Measurements from ENCODE around the gene FSIP1.

FSIP1 gene

DNA sequence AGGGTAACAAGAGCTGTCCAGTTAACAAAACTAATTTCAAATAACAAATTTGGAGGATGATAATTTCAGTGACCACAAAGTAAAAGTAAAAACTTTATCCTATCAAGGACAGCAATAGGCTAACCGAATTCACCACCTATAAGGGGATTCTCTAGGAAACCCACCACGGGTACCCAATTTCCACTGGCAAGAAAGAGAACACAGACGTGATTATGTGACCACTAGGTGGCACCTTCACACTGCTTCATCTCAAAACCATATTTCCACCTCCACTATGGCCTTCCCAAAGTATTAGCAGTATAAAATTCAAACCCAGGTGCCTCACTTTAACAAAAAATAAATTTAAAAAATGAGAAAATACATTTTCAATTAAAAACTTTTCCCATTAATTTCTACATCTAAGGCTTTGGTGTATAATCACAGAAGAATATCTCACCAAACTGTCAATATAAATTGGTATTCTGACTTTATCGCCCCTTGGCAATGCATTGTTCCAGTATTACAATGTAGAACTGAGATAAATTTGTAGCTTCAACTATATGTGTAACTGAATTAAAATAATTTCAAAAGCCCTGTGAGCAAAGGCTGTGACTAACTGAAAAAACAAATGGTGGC is 96.5 kb downstream of the FSIP1 start:
- no peaks in the 10 kb centered on the region for H3K36me3 ChIP-seq (ENCODE audit: control insufficient read depth, insufficient read depth, low read length)
- H3K27me3 ChIP-seq (ENCODE audit: control insufficient read depth, insufficient read depth, low read length), result no peaks in the 10 kb centered on the region
- H3K4me3 ChIP-seq (ENCODE audit: low read length), result no peak overlapping the region
- no peaks in the 10 kb centered on the region for H3K9me3 ChIP-seq (ENCODE audit: control insufficient read depth, low read length)
- H3K4me1 ChIP-seq (ENCODE audit: control insufficient read depth, insufficient read depth, low read length), result no peaks in the 10 kb centered on the region
- no peak overlapping the region for H3K9ac ChIP-seq (ENCODE audit: low read length)

DNA sequence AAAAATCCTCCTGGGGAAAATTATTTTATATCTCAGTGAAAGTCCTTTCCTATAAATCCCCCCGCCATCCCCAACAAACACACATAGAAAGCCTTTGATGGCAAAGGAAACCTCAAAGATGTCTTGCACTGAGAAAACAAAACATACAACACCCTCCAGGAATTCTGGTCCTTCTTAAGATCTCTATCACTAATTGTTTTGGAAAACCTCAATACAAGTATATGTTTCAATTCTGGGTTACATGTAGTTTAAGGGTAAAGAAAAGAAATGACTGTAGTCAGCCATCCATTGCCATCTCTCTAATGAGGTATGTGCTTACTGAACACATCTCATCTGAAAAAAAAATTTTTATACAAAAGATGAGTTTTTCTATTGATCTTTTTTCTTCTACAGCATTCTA is 97.3 kb downstream of the FSIP1 start:
- no peaks in the 10 kb centered on the region for H3K36me3 ChIP-seq (ENCODE audit: control insufficient read depth, insufficient read depth, low read length)
- no peaks in the 10 kb centered on the region for H3K9me3 ChIP-seq (ENCODE audit: control insufficient read depth, low read length)
- H3K27me3 ChIP-seq (ENCODE audit: control insufficient read depth, insufficient read depth, low read length), result no peaks in the 10 kb centered on the region
- no peaks in the 10 kb centered on the region for H3K4me1 ChIP-seq (ENCODE audit: control insufficient read depth, insufficient read depth, low read length)
- H3K9ac ChIP-seq (ENCODE audit: low read length), result no peak overlapping the region
- no peak overlapping the region for H3K4me3 ChIP-seq (ENCODE audit: low read length)

- H3K4me3 ChIP-seq (ENCODE audit: low read length), result no peak overlapping the region
- H3K9me3 ChIP-seq (ENCODE audit: control insufficient read depth, low read length), result no peaks in the 10 kb centered on the region
- no peak overlapping the region for H3K9ac ChIP-seq (ENCODE audit: low read length)
- H3K27me3 ChIP-seq (ENCODE audit: control insufficient read depth, insufficient read depth, low read length), result no peaks in the 10 kb centered on the region
- H3K36me3 ChIP-seq (ENCODE audit: control insufficient read depth, insufficient read depth, low read length), result no peaks in the 10 kb centered on the region
- H3K4me1 ChIP-seq (ENCODE audit: control insufficient read depth, insufficient read depth, low read length), result no peaks in the 10 kb centered on the region
Measured at GRCh38 chr15:39684233-39684632, 98.4 kb downstream of the FSIP1 start.

DNA sequence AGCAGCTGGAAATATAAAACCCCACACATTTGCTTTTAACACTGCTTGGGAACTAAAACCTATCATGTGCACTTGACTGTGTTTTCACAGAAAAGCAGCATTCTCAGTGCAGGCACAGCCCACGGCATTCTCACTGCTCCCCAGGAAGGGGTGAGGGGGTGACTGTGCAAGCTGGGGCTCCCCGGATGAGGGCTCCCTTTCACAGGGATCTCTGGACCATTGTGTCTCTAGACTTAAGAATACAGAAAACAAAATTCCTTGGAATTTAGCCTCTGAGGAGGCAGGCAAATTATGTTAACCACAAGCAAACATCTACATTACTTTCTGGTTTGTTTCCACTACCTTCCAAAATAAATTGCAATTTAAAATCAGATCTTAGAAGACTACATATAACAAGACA is 100.3 kb downstream of the FSIP1 start:
- Histone ChIP-seq H3K4me1 (ENCODE audit: control insufficient read depth, insufficient read depth, low read length) (no peaks in the 10 kb centered on the region), H3K9me3 (ENCODE audit: control insufficient read depth, low read length) (no peaks in the 10 kb centered on the region), H3K36me3 (ENCODE audit: control insufficient read depth, insufficient read depth, low read length) (no peaks in the 10 kb centered on the region), H3K9ac (ENCODE audit: low read length) (no peak overlapping the region), H3K4me3 (ENCODE audit: low read length) (no peak overlapping the region), H3K27me3 (ENCODE audit: control insufficient read depth, insufficient read depth, low read length) (no peaks in the 10 kb centered on the region)

- no peak overlapping the region for H3K9ac ChIP-seq (ENCODE audit: low read length)
- no peaks in the 10 kb centered on the region for H3K9me3 ChIP-seq (ENCODE audit: control insufficient read depth, low read length)
- H3K27me3 ChIP-seq (ENCODE audit: control insufficient read depth, insufficient read depth, low read length), result no peaks in the 10 kb centered on the region
- H3K4me3 ChIP-seq (ENCODE audit: low read length), result no peak overlapping the region
- no peaks in the 10 kb centered on the region for H3K4me1 ChIP-seq (ENCODE audit: control insufficient read depth, insufficient read depth, low read length)
- H3K36me3 ChIP-seq (ENCODE audit: control insufficient read depth, insufficient read depth, low read length), result no peaks in the 10 kb centered on the region
Measured at GRCh38 chr15:39680868-39681267, 101.8 kb downstream of the FSIP1 start.

DNA sequence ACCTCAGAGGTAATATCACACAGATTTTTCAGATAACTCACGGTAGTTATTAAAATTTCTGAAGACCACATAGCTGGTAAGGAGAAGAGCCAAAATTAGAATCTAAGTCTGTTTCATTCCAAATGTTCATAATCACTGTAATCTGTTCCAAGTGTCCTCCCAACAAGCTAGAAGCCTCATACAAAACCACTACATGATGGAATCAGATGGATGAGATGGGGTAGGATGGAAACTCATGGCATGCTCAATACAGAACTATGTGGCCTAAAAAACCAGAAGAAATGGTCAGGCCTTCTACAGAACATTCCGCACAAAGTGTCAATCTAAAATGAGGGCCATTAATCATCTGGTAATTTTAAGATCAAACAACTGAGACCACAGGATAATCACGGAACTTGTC is 110.0 kb downstream of the FSIP1 start:
- Histone ChIP-seq H3K27me3 (ENCODE audit: control insufficient read depth, insufficient read depth, low read length) (no peaks in the 10 kb centered on the region), H3K4me3 (ENCODE audit: low read length) (no peak overlapping the region), H3K9ac (ENCODE audit: low read length) (no peak overlapping the region), H3K9me3 (ENCODE audit: control insufficient read depth, low read length) (no peaks in the 10 kb centered on the region), H3K4me1 (ENCODE audit: control insufficient read depth, insufficient read depth, low read length) (no peaks in the 10 kb centered on the region), H3K36me3 (ENCODE audit: control insufficient read depth, insufficient read depth, low read length) (no peaks in the 10 kb centered on the region)

GRCh38 chr15:39672184-39672583 is 110.5 kb downstream of the FSIP1 start:
- no peak overlapping the region for H3K9ac ChIP-seq (ENCODE audit: low read length)
- H3K4me3 ChIP-seq (ENCODE audit: low read length), result no peak overlapping the region
- no peaks in the 10 kb centered on the region for H3K4me1 ChIP-seq (ENCODE audit: control insufficient read depth, insufficient read depth, low read length)
- no peaks in the 10 kb centered on the region for H3K36me3 ChIP-seq (ENCODE audit: control insufficient read depth, insufficient read depth, low read length)
- H3K9me3 ChIP-seq (ENCODE audit: control insufficient read depth, low read length), result no peaks in the 10 kb centered on the region
- H3K27me3 ChIP-seq (ENCODE audit: control insufficient read depth, insufficient read depth, low read length), result no peaks in the 10 kb centered on the region

DNA sequence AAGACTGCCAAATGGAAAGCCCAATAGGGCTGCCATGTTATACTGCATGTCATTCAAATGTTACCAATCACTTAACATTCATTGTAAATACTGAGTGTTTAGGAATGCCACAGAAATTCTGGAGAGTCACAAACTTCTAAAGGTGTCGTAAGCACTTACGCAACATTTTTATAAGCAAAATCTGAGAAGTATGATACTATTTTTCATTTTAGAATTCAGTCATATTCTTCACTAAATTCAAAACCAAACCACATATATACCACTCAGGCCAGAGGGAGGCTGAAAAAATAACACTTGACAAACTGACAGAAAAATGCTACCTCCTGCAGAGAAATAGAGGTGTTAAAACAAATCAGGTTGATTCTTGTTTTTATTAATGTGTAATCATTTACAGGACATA is 112.0 kb downstream of the FSIP1 start:
- Histone ChIP-seq H3K27me3 (ENCODE audit: control insufficient read depth, insufficient read depth, low read length) (no peaks in the 10 kb centered on the region), H3K36me3 (ENCODE audit: control insufficient read depth, insufficient read depth, low read length) (no peaks in the 10 kb centered on the region), H3K4me3 (ENCODE audit: low read length) (no peak overlapping the region), H3K4me1 (ENCODE audit: control insufficient read depth, insufficient read depth, low read length) (no peaks in the 10 kb centered on the region), H3K9ac (ENCODE audit: low read length) (no peak overlapping the region), H3K9me3 (ENCODE audit: control insufficient read depth, low read length) (no peaks in the 10 kb centered on the region)

DNA sequence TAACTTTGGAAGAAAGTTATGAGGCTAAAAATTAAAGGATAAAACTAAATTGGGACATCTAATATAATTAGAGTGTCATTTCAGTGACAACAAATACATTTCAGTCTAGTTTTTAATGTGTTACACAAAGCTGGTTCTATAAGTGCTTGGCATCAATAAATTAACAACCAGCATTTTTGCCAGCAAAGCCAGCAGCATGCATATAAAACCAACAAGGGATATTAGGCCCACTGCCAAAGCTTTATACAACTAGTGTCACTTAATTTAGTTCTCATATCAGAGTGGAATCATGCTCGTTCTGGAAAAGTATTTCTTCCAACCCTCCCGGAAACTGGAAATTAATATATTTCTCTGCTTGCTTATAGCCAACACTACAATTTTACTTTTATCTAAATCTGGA is 113.0 kb downstream of the FSIP1 start:
- Histone ChIP-seq H3K4me3 (ENCODE audit: low read length) (no peak overlapping the region), H3K9ac (ENCODE audit: low read length) (no peak overlapping the region), H3K27me3 (ENCODE audit: control insufficient read depth, insufficient read depth, low read length) (no peaks in the 10 kb centered on the region), H3K9me3 (ENCODE audit: control insufficient read depth, low read length) (no peaks in the 10 kb centered on the region), H3K36me3 (ENCODE audit: control insufficient read depth, insufficient read depth, low read length) (no peaks in the 10 kb centered on the region), H3K4me1 (ENCODE audit: control insufficient read depth, insufficient read depth, low read length) (no peaks in the 10 kb centered on the region)

GRCh38 chr15:39669241-39669640 is 113.4 kb downstream of the FSIP1 start:
- H3K27me3 ChIP-seq (ENCODE audit: control insufficient read depth, insufficient read depth, low read length), result no peaks in the 10 kb centered on the region
- no peak overlapping the region for H3K4me3 ChIP-seq (ENCODE audit: low read length)
- H3K36me3 ChIP-seq (ENCODE audit: control insufficient read depth, insufficient read depth, low read length), result no peaks in the 10 kb centered on the region
- H3K9ac ChIP-seq (ENCODE audit: low read length), result no peak overlapping the region
- no peaks in the 10 kb centered on the region for H3K9me3 ChIP-seq (ENCODE audit: control insufficient read depth, low read length)
- no peaks in the 10 kb centered on the region for H3K4me1 ChIP-seq (ENCODE audit: control insufficient read depth, insufficient read depth, low read length)

DNA sequence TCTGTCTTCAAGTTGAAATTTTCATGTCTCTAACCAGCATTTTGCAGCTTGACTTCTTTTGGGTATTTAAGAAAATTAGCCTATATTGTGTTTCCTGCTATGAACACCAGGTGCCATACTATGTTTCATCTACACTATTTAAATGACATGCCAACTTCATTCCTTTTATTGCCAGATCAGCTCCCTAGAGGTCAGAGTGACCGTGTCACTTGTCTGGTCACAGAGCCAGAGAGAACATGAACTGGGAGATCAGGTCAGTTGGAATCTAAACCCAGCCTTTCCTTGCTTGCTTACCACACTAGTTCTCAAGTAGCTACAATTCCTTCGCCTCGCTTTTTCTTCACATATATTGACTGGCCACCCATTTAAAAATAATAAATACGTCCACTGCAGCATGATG is 114.2 kb downstream of the FSIP1 start:
- H3K27me3 ChIP-seq (ENCODE audit: control insufficient read depth, insufficient read depth, low read length), result no peaks in the 10 kb centered on the region
- H3K9me3 ChIP-seq (ENCODE audit: control insufficient read depth, low read length), result no peaks in the 10 kb centered on the region
- H3K36me3 ChIP-seq (ENCODE audit: control insufficient read depth, insufficient read depth, low read length), result no peaks in the 10 kb centered on the region
- H3K9ac ChIP-seq (ENCODE audit: low read length), result no peak overlapping the region
- no peaks in the 10 kb centered on the region for H3K4me1 ChIP-seq (ENCODE audit: control insufficient read depth, insufficient read depth, low read length)
- no peak overlapping the region for H3K4me3 ChIP-seq (ENCODE audit: low read length)

GRCh38 chr15:39667382-39668127 is 115.1 kb downstream of the FSIP1 start:
- Histone ChIP-seq H3K9ac (ENCODE audit: low read length) (no peak overlapping the region), H3K9me3 (ENCODE audit: control insufficient read depth, low read length) (no peaks in the 10 kb centered on the region), H3K4me1 (ENCODE audit: control insufficient read depth, insufficient read depth, low read length) (no peaks in the 10 kb centered on the region), H3K4me3 (ENCODE audit: low read length) (no peak overlapping the region), H3K36me3 (ENCODE audit: control insufficient read depth, insufficient read depth, low read length) (no peaks in the 10 kb centered on the region), H3K27me3 (ENCODE audit: control insufficient read depth, insufficient read depth, low read length) (no peaks in the 10 kb centered on the region)
